Endothelial cell of umbilical vein (primary cell): ENCODE measurements around the gene RNU7-1. TPM values are rescaled to one million over a fixed set of nuclear protein-coding genes. Genes with fewer than 3 reads are reported as not detected.

ENCODE experiments used
- BruUV-seq: library from RNA; stranded (reverse); fragments of 400-500 nt; replicated peaks from 2 replicates; lab custom pipeline; 2021; lab: Mats Ljungman, UMichigan
- CTCF ChIA-PET: fragments of 300-600, 350-600 bp; sonication (Branson Sonifier 250); formaldehyde crosslinking; loops from one replicate; lab custom pipeline; 2021; ENCODE audit warnings: antibody characterized with exemption, inconsistent platforms; lab: Charles Lee
- POLR2A ChIA-PET: fragments of 300-600, 350-600 bp; sonication (Branson Sonifier 250); formaldehyde crosslinking; loops from one replicate; lab custom pipeline; 2021; ENCODE audit warnings: antibody characterized with exemption, inconsistent platforms; lab: Charles Lee
- DNase-seq: peaks from one replicate; pipeline ENCODE4 v3.0.0-alpha.2; 2011; ENCODE audit warnings: low read depth, low spot score
- FAIRE-seq: peaks from 2 replicates; lab custom pipeline; 2011; peaks lifted over from hg19 to GRCh38; lab: Jason Lieb, UNC
- H2AFZ ChIP-seq: 2 replicates; pipeline ENCODE4 v1.6.0; 2012; ENCODE audit warnings: low read depth, low read length, control low read depth, inconsistent platforms
- H3K27ac ChIP-seq: 2 replicates; pipeline ENCODE4 v1.5.1; 2011; ENCODE audit warnings: low read depth, mild to moderate bottlenecking, control low read depth, low read length, moderate library complexity; ENCODE audit not compliant: insufficient read depth
- H3K27me3 ChIP-seq, 2 experiments: 2 replicates each; pipeline versions ENCODE4 v1.6.0 to v1.6.1; 2011; ENCODE audit warnings: low read length in 2 of 2, mixed read lengths in 1 of 2; ENCODE audit not compliant: control insufficient read depth in 2 of 2, insufficient read depth in 2 of 2
- H3K36me3 ChIP-seq, 2 experiments: 2 replicates in 1 of 2; 3 replicates in 1 of 2; pipeline ENCODE4 v1.5.1; 2011; ENCODE audit warnings: low read length in 2 of 2, mild to moderate bottlenecking in 1 of 2, moderate library complexity in 1 of 2; ENCODE audit not compliant: control insufficient read depth in 2 of 2, insufficient read depth in 2 of 2; ENCODE audit errors: extremely low read depth in 1 of 2
- H3K4me1 ChIP-seq: 3 replicates; pipeline ENCODE4 v1.5.1; 2011; ENCODE audit warnings: mild to moderate bottlenecking, low read length; ENCODE audit not compliant: control insufficient read depth, insufficient read depth; ENCODE audit errors: extremely low read depth
- H3K4me2 ChIP-seq: 2 replicates; pipeline ENCODE4 v1.6.1; 2011; ENCODE audit warnings: low read length, control low read depth, mixed read lengths; ENCODE audit not compliant: insufficient read depth
- H3K4me3 ChIP-seq, 3 experiments: fragments of 200-600 bp in 1 of 3; sonication (generic), shearing (Covaris generic) in 1 of 3; replicated peaks in 1 of 3; 2 replicates each; pipeline ENCODE4 v1.5.1; 2011 to 2016; ENCODE audit warnings: control low read depth in 3 of 3, low read length in 3 of 3, mild to moderate bottlenecking in 2 of 3, inconsistent platforms in 1 of 3, low read depth in 1 of 3, moderate library complexity in 1 of 3; ENCODE audit not compliant: insufficient read depth in 1 of 3
- H3K79me2 ChIP-seq: 2 replicates; pipeline ENCODE4 v1.6.0; 2012; ENCODE audit warnings: low read length, inconsistent platforms; ENCODE audit not compliant: control insufficient read depth, insufficient read depth
- H3K9ac ChIP-seq: replicated peaks from 2 replicates; pipeline ENCODE3; 2011; ENCODE audit warnings: low read length, control low read depth; ENCODE audit not compliant: insufficient read depth; ENCODE audit errors: extremely low read depth
- H3K9me1 ChIP-seq: replicated peaks from 3 replicates; pipeline ENCODE4 v1.6.0; 2011; ENCODE audit warnings: mild to moderate bottlenecking, low read length; ENCODE audit not compliant: control insufficient read depth, insufficient read depth; ENCODE audit errors: extremely low read depth
- H3K9me3 ChIP-seq: replicated peaks from 2 replicates; pipeline ENCODE4 v1.5.1; 2012; ENCODE audit warnings: low read length, inconsistent platforms; ENCODE audit not compliant: control insufficient read depth, insufficient read depth
- H4K20me1 ChIP-seq: replicated peaks from 2 replicates; pipeline ENCODE3; 2011; ENCODE audit warnings: mild to moderate bottlenecking, low read length; ENCODE audit not compliant: control insufficient read depth, insufficient read depth; ENCODE audit errors: extremely low read depth
- CTCF ChIP-seq, 2 donors: IDR thresholded peaks; 1 replicate in 1 of 2; 2 replicates in 1 of 2; pipeline ENCODE4 v1.5.1; 2011; ENCODE audit warnings: low read length in 2 of 2, mild to moderate bottlenecking in 2 of 2, moderate library complexity in 2 of 2, control low read depth in 1 of 2, inconsistent platforms in 1 of 2, low read depth in 1 of 2; ENCODE audit not compliant: insufficient read depth in 1 of 2; ENCODE audit errors: extremely low read depth in 1 of 2
- EZH2 ChIP-seq: IDR thresholded peaks from 2 replicates; pipeline ENCODE4 v1.6.1; 2012; ENCODE audit warnings: borderline replicate concordance, low read depth, mild to moderate bottlenecking, moderate library complexity, low read length, inconsistent platforms; ENCODE audit not compliant: severe bottlenecking
- FOS ChIP-seq: IDR thresholded peaks from 2 replicates; pipeline ENCODE4 v1.6.1; 2011; ENCODE audit warnings: mild to moderate bottlenecking, low read length, moderate library complexity, borderline replicate concordance; ENCODE audit not compliant: insufficient read depth
- GATA2 ChIP-seq: IDR thresholded peaks from 2 replicates; pipeline ENCODE4 v1.7.0; 2011; ENCODE audit warnings: low read depth, mild to moderate bottlenecking, moderate library complexity, mixed read lengths, low read length; ENCODE audit not compliant: insufficient read length, insufficient read depth
- JUN ChIP-seq: IDR thresholded peaks from 2 replicates; pipeline ENCODE4 v1.6.1; 2011; ENCODE audit warnings: borderline replicate concordance, low read depth; ENCODE audit not compliant: insufficient read length, insufficient read depth
- MAX ChIP-seq: IDR thresholded peaks from 2 replicates; pipeline ENCODE4 v1.6.1; 2011; ENCODE audit not compliant: insufficient read depth, insufficient read length
- MYC ChIP-seq: IDR thresholded peaks from one replicate; pipeline ENCODE4 v1.6.1; 2011; ENCODE audit warnings: mild to moderate bottlenecking, low read depth, low read length
- POLR2A ChIP-seq: IDR thresholded peaks from 2 replicates; pipeline ENCODE4 v1.6.1; 2012; ENCODE audit warnings: low read depth, mild to moderate bottlenecking, control low read depth, low read length
- POLR2AphosphoS5 ChIP-seq: IDR thresholded peaks from 2 replicates; pipeline ENCODE4 v1.6.1; 2012; ENCODE audit warnings: low read depth, mild to moderate bottlenecking, control low read depth, low read length, moderate library complexity; ENCODE audit not compliant: insufficient read depth
- dilution Hi-C: fragments of 300-500 bp; cut with MboI; formaldehyde crosslinking; loops from one replicate; pipeline ENCODE4 v1.15.0; 2019; ENCODE audit warnings: low sequenced_read_pairs; ENCODE audit not compliant: extremely low pct_ligation_motif_present
- intact Hi-C: fragments of 100-400 bp; cut with micrococcal nuclease; formaldehyde crosslinking; loops from one replicate; pipeline ENCODE4 v1.10.0; 2022
- polyA plus RNA-seq, 4 experiments: library from polyadenylated mRNA; depleted of rRNA in 3 of 4; stranded (reverse) in 3 of 4; unstranded in 1 of 4; fragments of >200 nt; gene quantifications; 2 replicates each; pipeline versions ENCODE4 v1.2.1 to v1.2.3, GENCODE V29; 2011 to 2012; ENCODE audit warnings: missing spikeins in 1 of 4
- total RNA-seq: library from RNA; stranded (reverse); gene quantifications from 2 replicates; pipeline ENCODE4 v1.2.3, GENCODE V29; 2021

The RNU7-1 gene
- total and polyA plus RNA-seq, 2 donors (not counting 3 experiments of a cell fraction or from before 2014, with no cell fraction given), result not detected

- DNase-seq (peak; percentile 78), FAIRE-seq (peak; percentile 89)
- H2AFZ ChIP-seq, result no peak overlapping the region
- dilution Hi-C loops (no loop called here), intact Hi-C loops (no loop called here)
- H3K9me3 ChIP-seq, result no peaks in the 10 kb centered on the region
- ChIA-PET CTCF (interaction anchor here (1.1 to 2.6 kb wide), 4 partner anchors 9 to 31 kb away, joined by 4 to 8 read pairs (median 6); partner anchors contain the start of gene SPSB2), POLR2A (no interaction called here)
- peaks cover 5% of the 10 kb centered on the region for H3K4me1 ChIP-seq
- no peaks in the 10 kb centered on the region for H3K27me3 ChIP-seq
- TF ChIP-seq CTCF (IDR thresholded peaks at IDR 0.05; ENCODE audit: extremely low read depth in 1 of 2, insufficient read depth in 1 of 2, low read depth in 1 of 2, low read length in 2 of 2) (no peak), POLR2AphosphoS5 (no peak), POLR2A (no peak), EZH2 (no peak), GATA2 (no peak), JUN (no peak), MYC (no peak), MAX (no peak), FOS (no peak)
- no peak overlapping the region for H3K4me3 ChIP-seq
- no peaks in the 10 kb centered on the region for H4K20me1 ChIP-seq
- no peaks in the 10 kb centered on the region for H3K9me1 ChIP-seq
- H3K79me2 ChIP-seq, result no peaks in the 10 kb centered on the region
- no peak overlapping the region for H3K27ac ChIP-seq
- no peak overlapping the region for H3K4me2 ChIP-seq
- H3K36me3 ChIP-seq, result no peaks in the 10 kb centered on the region
- no peak overlapping the region for H3K9ac ChIP-seq
- BruUV-seq, result no TSS peak
These were observed 43.6 kb upstream of the RNU7-1 start for GRCh38 chr12:6899837-6900519.
